Lung microvascular endothelial cell (primary cell): ENCODE results near the gene CLDN8. TPM values are rescaled to one million over a fixed set of nuclear protein-coding genes. Genes with fewer than 3 reads are reported as not detected.

ENCODE experiments used
- DNase-seq, 2 donors: peaks; one replicate each; pipeline versions ENCODE4 v3.0.0 to v3.0.0-alpha.2; 2010; ENCODE audit warnings: low read depth in 2 of 2
- total RNA-seq: library from RNA; depleted of rRNA; stranded (reverse); fragments of >200 nt; gene quantifications from 2 replicates; pipeline ENCODE4 v1.2.1, GENCODE V29; 2014

The CLDN8 gene
- not detected in 2 replicates for total RNA-seq

- no peak for DNase-seq
These were observed at the start of gene CLDN8 for GRCh38 chr21:30216041-30216723. TSS of gene CLDN8 (minus strand) at chr21:30216097. CDS start at chr21:30215925, 172 bp downstream.

- DNase-seq = no peak
These were observed 41.9 kb upstream of the CLDN8 start for GRCh38 chr21:30257773-30258172.

DNA sequence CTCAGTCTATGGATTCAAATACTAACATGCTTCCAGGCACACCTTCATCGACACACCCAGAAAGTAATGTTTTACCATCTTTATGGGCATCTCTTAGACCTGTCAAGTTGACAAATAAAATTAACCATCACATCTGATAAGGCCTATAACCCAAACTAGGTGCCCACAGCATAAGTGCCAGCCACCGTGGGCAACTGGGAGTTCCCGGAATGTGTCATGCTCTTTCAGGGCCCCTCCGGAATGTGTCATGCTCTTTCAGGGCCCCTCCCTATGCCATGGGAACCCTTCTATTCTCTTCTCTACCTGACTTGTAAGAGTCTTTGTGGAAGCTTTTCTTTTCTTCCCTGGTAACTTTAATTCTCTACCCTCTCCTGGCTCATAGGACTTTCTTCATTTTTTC, 40.2 kb upstream of the CLDN8 start:
- no peak for DNase-seq

GRCh38 chr21:30255679-30256078, 39.8 kb upstream of the CLDN8 start:
- no peak for DNase-seq

DNA sequence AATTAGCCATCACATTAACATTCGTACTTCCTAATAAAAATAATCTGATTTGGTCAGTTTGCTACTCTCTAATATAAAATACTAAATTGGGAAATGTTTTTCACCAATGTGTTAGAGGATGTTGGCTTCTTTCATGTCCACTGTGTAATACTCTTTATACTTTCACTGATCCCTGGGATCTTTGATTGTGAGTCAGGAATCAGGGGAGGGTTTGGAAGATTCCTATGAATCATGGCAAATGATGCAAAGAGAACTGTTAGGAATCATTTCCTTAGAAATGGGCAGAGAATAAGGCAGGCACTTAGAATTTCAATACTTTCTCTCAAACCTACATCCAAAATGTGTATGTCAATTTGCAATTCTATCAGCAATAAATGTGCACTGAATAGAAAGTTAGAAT, 35.9 kb upstream of the CLDN8 start:
- no peak for DNase-seq

DNA sequence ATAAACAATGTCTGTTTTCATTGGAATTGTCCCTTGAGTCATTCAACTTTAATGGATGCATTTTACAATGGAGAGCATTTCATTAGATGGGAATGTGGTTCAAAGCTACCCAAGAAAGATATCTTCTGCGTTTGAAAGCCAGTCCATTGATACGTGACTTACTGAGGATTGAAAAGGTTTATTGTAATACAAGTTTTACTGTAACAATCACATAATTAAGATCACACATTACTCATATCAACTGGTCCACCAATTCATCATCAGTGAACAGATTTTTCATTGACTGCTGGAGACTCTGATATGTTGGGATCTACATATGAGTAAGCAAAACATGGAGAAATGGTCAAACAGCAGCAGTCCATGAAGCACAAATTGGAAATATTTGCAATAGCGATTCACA, 34.0 kb upstream of the CLDN8 start:
- no peak for DNase-seq

- DNase-seq = no peak
These were observed 32.9 kb upstream of the CLDN8 start for GRCh38 chr21:30248844-30249243.

DNA sequence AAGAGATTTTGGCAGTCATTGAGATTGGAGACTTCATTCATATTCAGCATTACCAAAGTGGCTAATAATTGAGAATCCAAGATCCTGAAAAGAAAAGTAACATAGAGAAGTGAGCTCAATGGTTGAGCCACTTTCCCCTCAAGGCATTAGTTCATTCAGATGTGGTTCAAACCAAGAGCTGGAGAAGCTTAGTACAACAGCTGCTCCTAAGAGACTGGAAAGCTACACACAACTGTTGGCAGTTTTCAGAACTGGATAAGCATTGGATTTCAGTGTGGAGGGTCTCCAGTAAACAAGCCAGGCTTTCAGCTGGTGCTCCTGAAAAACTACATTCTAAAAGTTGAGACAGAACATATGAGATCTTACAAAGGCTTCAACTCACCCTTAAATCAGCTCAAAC, 29.2 kb upstream of the CLDN8 start:
- no peak for DNase-seq

GRCh38 chr21:30243691-30244090, 27.8 kb upstream of the CLDN8 start:
- DNase-seq = no peak

- no peak for DNase-seq
These were observed 24.8 kb upstream of the CLDN8 start for GRCh38 chr21:30240661-30241060.

GRCh38 chr21:30238168-30238567, 22.3 kb upstream of the CLDN8 start:
- DNase-seq = no peak

DNA sequence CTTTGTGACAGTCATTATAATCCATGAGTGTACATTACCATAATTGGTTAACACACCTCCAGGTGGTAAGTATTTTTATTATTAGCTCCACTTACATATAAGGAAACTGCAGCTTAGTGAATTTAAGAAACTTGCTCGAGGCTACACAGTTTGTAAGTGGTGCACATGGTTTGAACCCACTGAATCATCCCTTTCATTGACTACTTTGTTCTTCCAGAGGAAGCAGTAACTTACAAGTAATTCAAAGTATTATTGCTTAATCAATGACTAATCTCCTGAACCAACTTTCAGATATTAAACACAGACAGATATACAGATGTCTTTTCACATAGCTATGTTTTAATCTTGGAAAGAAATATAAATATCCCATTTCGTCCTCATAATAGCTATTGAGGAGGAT, 18.7 kb upstream of the CLDN8 start:
- DNase-seq = no peak

DNA sequence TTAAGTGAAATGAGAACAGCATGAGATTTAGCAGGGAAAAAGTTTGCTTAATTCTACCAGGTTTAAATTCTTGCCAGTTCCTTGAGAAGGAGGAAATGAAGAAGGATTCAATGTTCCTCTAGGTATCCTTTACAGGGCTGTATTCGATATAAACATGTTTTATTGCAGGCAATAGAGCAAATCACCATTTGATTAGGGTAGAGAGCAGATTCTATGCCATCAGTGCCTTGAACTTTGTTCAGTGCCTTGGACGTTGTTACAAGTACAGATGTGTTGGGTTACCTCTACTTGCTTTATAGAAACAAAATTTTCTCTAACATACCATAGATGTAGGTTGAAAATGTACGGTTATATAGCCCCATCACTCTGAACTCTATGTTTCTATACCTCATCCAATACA, 18.2 kb upstream of the CLDN8 start:
- DNase-seq = no peak

DNA sequence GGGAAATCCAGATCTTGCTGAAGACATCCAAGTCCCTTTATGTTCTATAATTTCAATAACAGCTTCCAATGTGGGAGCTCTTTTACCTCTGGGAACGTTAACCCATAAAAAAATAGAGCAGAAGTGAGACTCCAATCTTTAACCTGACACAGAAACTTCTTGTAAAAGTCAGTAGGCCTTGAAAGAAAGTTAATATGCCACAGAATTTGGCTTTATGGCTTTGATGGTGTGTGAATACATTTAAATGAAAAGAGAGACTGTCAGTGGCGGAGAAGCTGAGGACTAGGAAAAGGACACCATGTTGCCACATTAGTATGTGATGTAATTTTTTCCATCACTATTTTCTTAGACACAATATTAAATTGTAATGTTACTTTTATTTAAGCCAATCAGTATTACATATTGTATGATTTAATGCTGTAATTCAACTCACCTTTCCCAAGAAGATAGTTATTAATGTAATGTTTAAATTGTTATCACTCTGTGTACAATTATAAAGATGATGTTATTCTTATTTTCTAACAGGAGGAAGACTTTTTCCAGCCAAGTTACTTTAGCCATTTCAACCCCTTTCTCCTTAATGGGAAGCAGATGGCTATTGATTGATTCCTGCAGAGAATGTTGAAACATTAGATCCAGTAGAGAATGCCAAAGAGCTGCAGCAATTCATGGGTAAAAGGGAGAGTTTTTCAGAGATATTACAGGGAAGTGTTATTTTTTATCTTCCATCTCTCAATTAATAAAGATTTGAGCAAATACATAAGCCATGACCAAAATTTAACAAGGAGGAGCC, 17.5 kb upstream of the CLDN8 start:
- DNase-seq = no peak

GRCh38 chr21:30232011-30232410, 16.1 kb upstream of the CLDN8 start:
- DNase-seq = no peak

DNA sequence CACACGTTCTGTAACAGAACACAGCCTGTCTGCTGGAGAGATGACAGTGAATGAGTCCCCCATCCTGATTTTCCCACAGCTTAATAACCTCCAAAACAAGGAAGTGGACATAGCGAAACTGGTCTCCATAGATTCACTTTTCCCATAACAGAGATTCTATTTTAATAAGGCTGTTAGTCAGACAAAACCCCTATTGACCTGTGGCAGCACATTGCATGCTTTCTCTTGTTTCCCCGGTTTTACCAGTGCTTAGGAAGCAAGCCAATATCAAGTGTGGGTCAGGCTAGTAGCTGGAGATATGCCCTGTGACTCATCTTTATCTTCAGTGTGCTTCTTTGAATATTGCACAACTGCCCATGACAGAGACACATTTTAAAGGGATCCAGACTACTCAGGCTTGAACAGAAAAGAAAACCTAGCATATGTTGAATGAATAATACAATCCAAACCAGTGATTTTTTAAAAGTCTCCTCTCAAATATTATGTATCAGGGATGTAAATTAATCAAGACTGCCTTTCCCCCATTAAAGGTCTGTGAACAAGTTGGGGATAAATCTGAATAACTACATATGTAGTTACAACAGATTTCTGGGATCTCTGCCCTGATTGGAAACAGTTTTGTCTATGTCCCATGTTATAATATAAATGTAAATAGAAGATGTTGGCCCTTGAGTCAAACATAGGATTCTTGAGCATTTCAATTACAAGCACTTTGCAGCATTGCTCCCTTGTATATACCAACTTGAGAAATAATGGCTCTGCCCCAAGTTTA, 11.9 kb upstream of the CLDN8 start:
- DNase-seq = no peak

GRCh38 chr21:30227128-30227527, 11.2 kb upstream of the CLDN8 start:
- no peak for DNase-seq

DNA sequence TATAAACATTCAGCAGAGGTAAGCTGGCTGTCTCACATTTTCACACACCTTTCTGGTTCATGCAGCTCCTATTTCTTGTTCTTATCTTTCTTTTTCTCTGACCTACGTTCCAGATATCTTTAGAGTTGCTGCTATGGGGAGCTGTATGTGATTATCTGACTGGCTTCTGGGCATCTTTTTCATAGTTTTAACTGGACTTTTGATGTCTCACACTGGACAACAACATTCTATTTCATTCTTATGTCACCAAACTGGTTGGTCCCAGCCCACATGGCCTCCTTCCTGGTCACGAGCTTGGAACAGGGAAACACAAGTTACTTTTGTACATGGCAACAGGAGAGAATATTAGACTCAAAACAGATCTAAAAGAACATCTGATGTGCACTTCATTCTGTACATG, 7.7 kb upstream of the CLDN8 start:
- DNase-seq = no peak

GRCh38 chr21:30222724-30223123, 6.8 kb upstream of the CLDN8 start:
- no peak for DNase-seq

- DNase-seq = no peak
These were observed 4.8 kb downstream of the CLDN8 start for GRCh38 chr21:30211071-30211470.

- no peak for DNase-seq
These were observed 6.3 kb downstream of the CLDN8 start for GRCh38 chr21:30209601-30210000.

DNA sequence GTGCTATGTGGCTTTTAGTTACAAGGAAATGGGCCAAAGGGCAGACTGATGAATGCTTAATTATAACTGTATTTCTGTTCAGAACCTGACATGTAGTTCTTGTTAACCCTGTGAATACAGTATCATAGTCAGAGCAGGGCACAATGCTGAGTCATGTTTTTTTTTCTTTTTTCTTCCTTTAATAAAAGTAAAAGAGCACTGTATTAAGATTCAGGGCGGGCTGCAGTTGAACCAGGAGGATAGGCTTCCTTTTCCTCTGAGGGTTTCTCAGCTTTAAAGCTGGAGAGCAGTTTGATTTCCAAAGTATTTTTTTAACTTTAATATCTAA, 8.7 kb downstream of the CLDN8 start:
- no peak for DNase-seq
